ENCODE data around the gene NFKB2. TPM values are rescaled to one million over a fixed set of nuclear protein-coding genes. Genes with fewer than 3 reads are reported as not detected.

The NFKB2 gene
- total and polyA plus RNA-seq, 3 donors from 2014 or later, result 18.4 to 42.7 (median 25.2) TPM

DNA sequence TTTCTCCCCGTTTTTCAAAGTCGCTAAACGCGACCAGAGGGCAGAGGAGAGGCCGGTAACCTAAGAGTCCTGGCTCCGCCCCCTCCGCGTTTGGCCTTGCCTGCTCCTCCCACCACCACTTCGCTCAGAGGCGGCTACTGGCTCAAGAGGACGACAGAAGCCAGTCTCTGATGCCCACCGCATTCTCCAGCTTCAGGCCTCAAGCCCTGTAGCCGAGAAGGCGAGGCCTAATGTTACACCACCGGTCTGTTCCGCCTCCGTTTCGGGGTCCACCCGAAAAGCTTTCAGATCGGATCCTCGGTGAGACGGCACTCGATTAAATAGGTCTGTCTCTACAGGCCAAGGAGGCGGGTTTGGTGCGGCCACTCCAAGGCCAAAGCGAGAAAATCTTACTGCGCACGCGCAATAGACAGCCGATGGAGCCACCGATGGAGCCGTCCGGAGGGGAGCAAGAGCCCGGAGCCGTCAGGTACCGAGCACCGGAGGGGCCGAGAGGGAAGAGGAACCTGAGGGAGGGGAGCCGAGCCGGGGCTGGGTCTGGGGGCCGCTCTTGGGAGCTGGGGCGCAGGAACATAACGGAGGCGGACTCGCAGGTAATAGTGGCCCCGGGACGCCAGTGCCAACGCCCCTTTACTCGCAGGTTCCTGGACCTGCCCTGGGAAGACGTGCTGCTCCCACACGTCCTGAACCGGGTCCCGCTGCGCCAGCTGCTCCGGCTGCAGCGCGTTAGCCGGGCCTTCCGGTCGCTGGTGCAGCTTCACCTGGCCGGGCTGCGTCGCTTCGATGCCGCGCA lies 25.4 kb downstream of the NFKB2 start, which contains the start of gene FBXL15:
Gene FBXL15, plus strand, starts transcription at position 123 of the 793 bp plus-strand sequence. Its CDS starts 294 bp downstream, at position 417.
- peaks cover 23% of the 10 kb centered on the region for H3K4me1 ChIP-seq
- H3K36me3 ChIP-seq (ENCODE audit: low read depth, missing control alignments), result no peaks in the 10 kb centered on the region
- no peaks in the 10 kb centered on the region for H3K9me3 ChIP-seq
- TF ChIP-seq, protein P1, sequence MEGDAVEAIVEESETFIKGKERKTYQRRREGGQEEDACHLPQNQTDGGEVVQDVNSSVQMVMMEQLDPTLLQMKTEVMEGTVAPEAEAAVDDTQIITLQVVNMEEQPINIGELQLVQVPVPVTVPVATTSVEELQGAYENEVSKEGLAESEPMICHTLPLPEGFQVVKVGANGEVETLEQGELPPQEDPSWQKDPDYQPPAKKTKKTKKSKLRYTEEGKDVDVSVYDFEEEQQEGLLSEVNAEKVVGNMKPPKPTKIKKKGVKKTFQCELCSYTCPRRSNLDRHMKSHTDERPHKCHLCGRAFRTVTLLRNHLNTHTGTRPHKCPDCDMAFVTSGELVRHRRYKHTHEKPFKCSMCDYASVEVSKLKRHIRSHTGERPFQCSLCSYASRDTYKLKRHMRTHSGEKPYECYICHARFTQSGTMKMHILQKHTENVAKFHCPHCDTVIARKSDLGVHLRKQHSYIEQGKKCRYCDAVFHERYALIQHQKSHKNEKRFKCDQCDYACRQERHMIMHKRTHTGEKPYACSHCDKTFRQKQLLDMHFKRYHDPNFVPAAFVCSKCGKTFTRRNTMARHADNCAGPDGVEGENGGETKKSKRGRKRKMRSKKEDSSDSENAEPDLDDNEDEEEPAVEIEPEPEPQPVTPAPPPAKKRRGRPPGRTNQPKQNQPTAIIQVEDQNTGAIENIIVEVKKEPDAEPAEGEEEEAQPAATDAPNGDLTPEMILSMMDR (IDR thresholded peaks at IDR 0.05), result peak in 1 of 3 experiments; percentile 41
- TF ChIP-seq POLR2A (IDR thresholded peaks at IDR 0.05), result no peak
- WGBS, 2 donors, result 0% methylated on average over 9 to 65 of the region's 66 CpGs
- H3K27ac ChIP-seq, result peak within 1 kb of the TSS; percentile 74 to 80
- H3K4me3 ChIP-seq, result peak within 1 kb of the TSS; percentile 80 to 96
- intact Hi-C loops (cut with DNase I; ENCODE audit: low total_unique reads), result loop anchor here (10.0 kb wide), 2 partner anchors 54 to 164 kb away; no protein-coding TSS in a partner anchor
- DNase-seq, result peak; percentile 96
- no peaks in the 10 kb centered on the region for H3K27me3 ChIP-seq

DNA sequence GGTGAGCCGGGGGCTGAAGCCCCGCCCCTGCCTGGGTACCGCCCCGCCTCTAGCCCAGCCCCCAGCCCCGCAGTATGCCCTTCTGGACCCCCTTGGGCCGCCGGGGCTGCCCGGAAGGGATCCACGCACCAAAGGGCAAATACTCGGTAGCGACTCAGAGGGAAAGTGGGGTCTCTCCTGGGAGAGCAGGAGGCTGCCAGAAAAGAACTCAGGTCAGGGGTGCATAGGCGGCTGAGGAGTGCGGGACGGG lies 25.9 kb downstream of the NFKB2 start:
- no peak for DNase-seq
- H3K27ac ChIP-seq, result peak overlapping the region; percentile 74 to 80
- TF ChIP-seq, protein P1 (IDR thresholded peaks at IDR 0.05), result no peak
- no peak for TF ChIP-seq POLR2A (IDR thresholded peaks at IDR 0.05)
- peaks cover 23% of the 10 kb centered on the region for H3K4me1 ChIP-seq
- intact Hi-C loops (cut with DNase I; ENCODE audit: low total_unique reads), result loop anchor here (10.0 kb wide), 2 partner anchors 53 to 163 kb away; no protein-coding TSS in a partner anchor
- no peaks in the 10 kb centered on the region for H3K9me3 ChIP-seq
- WGBS, 2 donors, result 0% methylated on average over 3 to 8 of the region's 14 CpGs
- H3K36me3 ChIP-seq (ENCODE audit: low read depth, missing control alignments), result no peaks in the 10 kb centered on the region
- H3K4me3 ChIP-seq, result peak overlapping the region; percentile 80 to 96
- H3K27me3 ChIP-seq, result no peaks in the 10 kb centered on the region

DNA sequence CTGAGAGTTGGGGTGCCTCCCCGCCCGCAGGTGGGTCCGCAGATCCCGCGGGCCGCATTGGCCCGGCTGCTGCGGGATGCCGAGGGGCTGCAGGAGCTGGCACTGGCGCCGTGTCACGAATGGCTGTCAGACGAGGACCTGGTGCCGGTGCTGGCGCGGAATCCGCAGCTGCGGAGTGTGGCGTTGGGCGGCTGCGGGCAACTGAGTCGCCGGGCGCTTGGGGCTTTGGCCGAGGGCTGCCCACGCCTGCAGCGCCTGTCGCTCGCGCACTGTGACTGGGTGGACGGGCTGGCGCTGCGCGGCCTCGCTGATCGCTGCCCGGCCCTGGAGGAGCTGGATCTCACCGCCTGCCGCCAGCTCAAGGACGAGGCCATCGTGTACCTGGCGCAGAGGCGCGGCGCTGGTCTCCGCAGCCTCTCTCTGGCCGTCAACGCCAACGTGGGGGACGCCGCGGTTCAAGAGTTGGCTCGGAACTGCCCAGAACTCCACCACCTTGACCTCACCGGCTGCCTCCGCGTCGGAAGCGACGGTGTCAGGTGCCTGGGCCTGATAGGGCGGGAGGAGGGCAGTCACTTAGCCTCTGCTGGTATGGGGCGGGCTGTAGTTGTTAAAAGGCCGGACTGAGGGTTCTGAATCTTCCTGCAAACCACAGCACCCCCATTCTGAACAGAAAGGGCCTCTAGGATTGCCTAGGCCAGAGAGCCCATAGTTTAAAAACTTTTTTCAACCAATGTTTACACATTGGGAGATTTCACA lies 26.4 kb downstream of the NFKB2 start:
- peak overlapping the region; percentile 80 to 96 for H3K4me3 ChIP-seq
- intact Hi-C loops (cut with DNase I; ENCODE audit: low total_unique reads), result loop anchor here (10.0 kb wide), 2 partner anchors 53 to 163 kb away; no protein-coding TSS in a partner anchor
- H3K36me3 ChIP-seq (ENCODE audit: low read depth, missing control alignments), result no peaks in the 10 kb centered on the region
- no peaks in the 10 kb centered on the region for H3K9me3 ChIP-seq
- H3K27ac ChIP-seq, result peak overlapping the region; percentile 74 to 80
- H3K4me1 ChIP-seq, result peaks cover 23% of the 10 kb centered on the region
- 0% methylated on average over 27 to 35 of the region's 62 CpGs for WGBS, 2 donors
- H3K27me3 ChIP-seq, result no peaks in the 10 kb centered on the region
- TF ChIP-seq, protein P1 (IDR thresholded peaks at IDR 0.05), result no peak
- no peak for TF ChIP-seq POLR2A (IDR thresholded peaks at IDR 0.05)
- peak; percentile 48 for DNase-seq

DNA sequence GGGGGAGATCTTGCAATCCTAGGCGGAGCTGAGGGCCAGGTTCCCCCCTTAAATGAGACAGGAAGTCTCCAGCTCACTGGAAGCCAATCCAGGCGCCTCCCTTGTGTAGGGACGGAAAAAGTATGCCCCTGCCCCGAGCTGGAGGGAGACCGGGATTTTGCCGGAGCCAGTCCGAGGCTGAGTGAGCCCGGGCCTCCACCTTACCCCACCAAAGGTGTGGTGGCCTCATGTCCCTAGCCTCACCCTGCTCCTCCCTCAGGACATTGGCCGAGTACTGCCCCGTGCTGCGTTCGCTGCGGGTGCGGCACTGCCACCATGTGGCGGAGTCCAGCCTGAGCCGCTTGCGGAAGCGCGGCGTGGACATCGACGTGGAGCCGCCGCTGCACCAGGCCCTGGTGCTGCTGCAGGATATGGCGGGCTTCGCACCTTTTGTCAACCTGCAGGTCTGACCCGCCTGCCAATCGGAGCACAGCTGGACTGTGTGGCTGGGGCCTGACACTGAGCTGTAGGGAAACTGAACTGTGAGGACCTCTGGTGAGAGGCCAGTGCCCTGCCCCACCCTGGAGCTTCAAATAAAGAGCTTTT lies 27.1 kb downstream of the NFKB2 start:
- Histone ChIP-seq H3K27ac (peak overlapping the region; percentile 74 to 80), H3K4me3 (peak overlapping the region; percentile 80 to 96), H3K27me3 (no peaks in the 10 kb centered on the region), H3K4me1 (peaks cover 23% of the 10 kb centered on the region), H3K36me3 (ENCODE audit: low read depth, missing control alignments) (no peaks in the 10 kb centered on the region), H3K9me3 (no peaks in the 10 kb centered on the region)
- 2 to 7% methylated on average over 24 to 28 of the region's 28 CpGs for WGBS, 2 donors
- intact Hi-C loops (cut with DNase I; ENCODE audit: low total_unique reads), result loop anchor here (10.0 kb wide), 2 partner anchors 52 to 162 kb away; no protein-coding TSS in a partner anchor
- peak; percentile 81 for DNase-seq
- no peak for TF ChIP-seq POLR2A (IDR thresholded peaks at IDR 0.05)
- TF ChIP-seq, protein P1 (IDR thresholded peaks at IDR 0.05), result peak; percentile 64 to 70 (median 66)
